Vagina (tissue), 2 donors: Measurements from ENCODE around the gene LEMD2.

Source experiments
- CTCF ChIP-seq, 3 experiments: fragments of 450-650 bp in 2 of 3; fragments of 200-600 bp in 1 of 3; sonication (generic) in 1 of 3; IDR thresholded peaks; one replicate each; pipeline ENCODE4 v1.5.1; 2017 to 2019; ENCODE audit warnings: antibody characterized with exemption in 3 of 3, mild to moderate bottlenecking in 2 of 3, moderate library complexity in 2 of 3
- POLR2AphosphoS5 ChIP-seq, 2 donors: sonication (generic); formaldehyde crosslinking; IDR thresholded peaks; one replicate each; pipeline ENCODE4 v1.9.0; 2017; ENCODE audit warnings: antibody characterized with exemption in 2 of 2, mild to moderate bottlenecking in 2 of 2, low read depth in 1 of 2; ENCODE audit not compliant: insufficient read depth in 1 of 2

DNA sequence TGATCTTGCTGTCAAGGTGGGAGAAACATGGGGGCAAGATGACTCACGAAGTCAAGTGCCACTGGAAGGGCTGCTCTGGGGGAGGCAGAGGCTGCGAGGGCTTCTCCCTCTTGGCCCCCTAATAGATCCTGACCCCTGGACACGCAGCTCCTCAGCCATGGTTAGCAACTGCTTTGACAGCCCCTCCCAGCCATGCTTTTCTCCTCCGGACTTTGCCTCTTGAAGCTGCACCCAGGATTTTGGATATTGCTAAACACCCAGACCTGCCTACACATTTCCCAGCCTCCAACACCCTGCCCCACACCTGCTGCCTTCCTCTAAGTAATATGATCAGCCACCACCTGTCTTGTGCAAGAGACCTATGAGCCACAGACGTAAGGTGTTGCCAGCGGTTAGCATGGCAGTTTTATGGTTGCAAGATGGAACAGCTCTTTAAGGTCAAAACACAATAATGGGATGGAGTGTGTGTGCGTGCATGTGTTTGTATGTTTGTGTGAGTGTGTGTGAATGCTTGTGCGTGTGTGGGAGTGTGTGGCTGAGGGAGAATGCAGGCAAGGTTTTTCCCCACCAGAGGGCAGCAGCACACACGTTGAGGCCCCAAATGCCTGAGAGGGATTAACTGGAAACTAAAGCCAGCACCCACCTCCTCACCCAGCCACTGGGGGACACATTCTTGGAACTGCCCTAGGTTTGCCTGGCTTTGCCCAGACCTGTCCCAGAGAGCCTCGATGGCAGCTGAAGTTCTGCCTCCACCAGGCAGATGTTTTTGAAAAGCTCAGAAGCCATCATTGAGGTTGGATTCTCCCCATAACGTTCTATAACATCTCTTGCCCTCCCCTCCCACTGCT, 44.7 kb downstream of the LEMD2 start:
- peak in 1 of 2 donors; percentile 64 for TF ChIP-seq POLR2AphosphoS5 (IDR thresholded peaks at IDR 0.05; ENCODE audit: insufficient read depth in 1 of 2, low read depth in 1 of 2)
- peak; percentile 58 to 91 (median 68) for TF ChIP-seq CTCF (IDR thresholded peaks at IDR 0.05)
